Mesodermal cell (in vitro differentiated cells): ENCODE results near the gene RPS10.
"Not testable (repeated sequence)": the region's sequence is repeated elsewhere in the genome, so short reads cannot be mapped to it uniquely, and the experiment has no call there.

Experiments
- H3K27ac ChIP-seq: 2 replicates; pipeline ENCODE4 v1.7.0; 2013; ENCODE audit warnings: mild to moderate bottlenecking, low read depth, low read length, moderate library complexity; ENCODE audit not compliant: severe bottlenecking
- H3K36me3 ChIP-seq: 2 replicates; pipeline ENCODE4 v1.7.1; 2013; ENCODE audit warnings: mild to moderate bottlenecking, low read length, moderate library complexity; ENCODE audit not compliant: control insufficient read depth, insufficient read depth
- H3K4me1 ChIP-seq: one replicate; pipeline ENCODE4 v1.7.1; 2013; ENCODE audit warnings: mild to moderate bottlenecking, low read length; ENCODE audit not compliant: insufficient read depth, control insufficient read depth, poor library complexity, severe bottlenecking
- H3K4me3 ChIP-seq: 2 replicates; pipeline ENCODE4 v1.7.0; 2013; ENCODE audit warnings: low read length, control low read depth, mild to moderate bottlenecking; ENCODE audit not compliant: insufficient read depth, poor library complexity, severe bottlenecking; ENCODE audit errors: extremely low read depth
- H3K9me3 ChIP-seq: 2 replicates; pipeline ENCODE4 v1.7.1; 2013; ENCODE audit warnings: mild to moderate bottlenecking, low read length, moderate library complexity; ENCODE audit not compliant: control insufficient read depth
- WGBS, 2 experiments: methylation state at CpG; one replicate each; pipeline ENCODE4 v1.1.5; 2013; ENCODE audit warnings: missing lambda C conversion rate in 2 of 2; ENCODE audit not compliant: insufficient coverage in 2 of 2; 5-methylcytosine and 5-hydroxymethylcytosine counted together

RPS10 gene

GRCh38 chr6:34383656-34384320 lies 42.1 kb downstream of the RPS10 start:
- Histone ChIP-seq H3K27ac (no peak overlapping the region), H3K4me3 (no peak overlapping the region)

GRCh38 chr6:34383161-34383631 lies 42.7 kb downstream of the RPS10 start:
- Histone ChIP-seq H3K36me3 (peaks cover 11% of the 10 kb centered on the region), H3K4me1 (peaks cover 8% of the 10 kb centered on the region), H3K9me3 (no peaks in the 10 kb centered on the region), H3K27ac (no peak overlapping the region), H3K4me3 (no peak overlapping the region)
- no CpG with 5 or more reads among the region's 3 CpGs for WGBS, 2 experiments

More at GRCh38 chr6:34383656-34384320, 42.1 kb downstream of the RPS10 start:
- 88 to 91% methylated on average over 5 of the region's 6 CpGs for WGBS, 2 experiments
- Histone ChIP-seq H3K4me1 (peaks cover 2% of the 10 kb centered on the region), H3K36me3 (peaks cover 11% of the 10 kb centered on the region), H3K9me3 (no peaks in the 10 kb centered on the region)

- Histone ChIP-seq H3K4me3 (no peak overlapping the region), H3K36me3 (peaks cover 10% of the 10 kb centered on the region), H3K4me1 (peaks cover 11% of the 10 kb centered on the region), H3K27ac (no peak overlapping the region), H3K9me3 (peaks cover 3% of the 10 kb centered on the region)
- 89 to 94% methylated on average over 3 to 4 of the region's 5 CpGs for WGBS, 2 experiments
Observed at GRCh38 chr6:34381081-34381480, 44.8 kb downstream of the RPS10 start.

GRCh38 chr6:34378470-34378869 lies 47.4 kb downstream of the RPS10 start:
- Histone ChIP-seq H3K36me3 (peaks cover 8% of the 10 kb centered on the region), H3K27ac (no peak overlapping the region), H3K4me1 (peaks cover 11% of the 10 kb centered on the region), H3K9me3 (peaks cover 3% of the 10 kb centered on the region), H3K4me3 (no peak overlapping the region)
- WGBS, 2 experiments = 94 to 100% methylated on average over 1 to 2 of the region's 2 CpGs

GRCh38 chr6:34377984-34378383 lies 47.9 kb downstream of the RPS10 start:
- peaks cover 3% of the 10 kb centered on the region for H3K9me3 ChIP-seq
- H3K36me3 ChIP-seq = peaks cover 8% of the 10 kb centered on the region
- no peak overlapping the region for H3K4me3 ChIP-seq
- no peak overlapping the region for H3K27ac ChIP-seq
- H3K4me1 ChIP-seq = peaks cover 11% of the 10 kb centered on the region
- WGBS, 2 experiments = 95 to 96% methylated on average over 3 of the region's 5 CpGs

- not testable (repeated sequence) for H3K9me3 ChIP-seq, H3K4me3 ChIP-seq, H3K36me3 ChIP-seq, H3K27ac ChIP-seq
- 94 to 100% methylated on average over 3 of the region's 5 CpGs for WGBS, 2 experiments
- peaks cover 11% of the 10 kb centered on the region for H3K4me1 ChIP-seq
Observed at GRCh38 chr6:34377571-34377970, 48.3 kb downstream of the RPS10 start.

- Histone ChIP-seq H3K9me3 (peaks cover 6% of the 10 kb centered on the region), H3K4me1 (peaks cover 11% of the 10 kb centered on the region), H3K36me3 (peaks cover 7% of the 10 kb centered on the region), H3K4me3 (no peak overlapping the region), H3K27ac (no peak overlapping the region)
- WGBS, 2 experiments = 92 to 93% methylated on average over 3 to 5 of the region's 5 CpGs
Observed at GRCh38 chr6:34375833-34376232, 50.0 kb downstream of the RPS10 start.

- Histone ChIP-seq H3K9me3 (peaks cover 6% of the 10 kb centered on the region), H3K4me3 (no peak overlapping the region), H3K4me1 (peaks cover 11% of the 10 kb centered on the region), H3K27ac (no peak overlapping the region), H3K36me3 (peaks cover 7% of the 10 kb centered on the region)
- 91 to 96% methylated on average over 4 of the region's 4 CpGs for WGBS, 2 experiments
Observed at GRCh38 chr6:34374508-34374907, 51.4 kb downstream of the RPS10 start.

- H3K27ac ChIP-seq = no peak overlapping the region
- H3K4me3 ChIP-seq = no peak overlapping the region
- peaks cover 6% of the 10 kb centered on the region for H3K9me3 ChIP-seq
- H3K4me1 ChIP-seq = peaks cover 11% of the 10 kb centered on the region
- 100% methylated on average over 1 of the region's 3 CpGs for WGBS, 2 experiments
- peaks cover 5% of the 10 kb centered on the region for H3K36me3 ChIP-seq
Observed at GRCh38 chr6:34374069-34374468, 51.8 kb downstream of the RPS10 start.

- WGBS, 2 experiments = 80% methylated on average over 1 of the region's 5 CpGs; no CpG with 5 or more reads in 1 of the 2 experiments
- Histone ChIP-seq H3K9me3 (peaks cover 6% of the 10 kb centered on the region), H3K4me3 (no peak overlapping the region), H3K27ac (no peak overlapping the region), H3K4me1 (peaks cover 7% of the 10 kb centered on the region), H3K36me3 (peaks cover 5% of the 10 kb centered on the region)
Observed at GRCh38 chr6:34373511-34373910, 52.4 kb downstream of the RPS10 start.

GRCh38 chr6:34371865-34372264 lies 54.0 kb downstream of the RPS10 start:
- not testable (repeated sequence) for H3K27ac ChIP-seq, H3K4me1 ChIP-seq, H3K36me3 ChIP-seq, H3K4me3 ChIP-seq, H3K9me3 ChIP-seq
- 94 to 100% methylated on average over 3 to 4 of the region's 5 CpGs for WGBS, 2 experiments
